SIG-M5 treated with dmso at 0.1 percent for 504 hours (cell line): ENCODE data around the gene PGK1.
"Not testable (repeated sequence)": the region's sequence is repeated elsewhere in the genome, so short reads cannot be mapped to it uniquely, and the experiment has no call there.

Source experiments
- DNase-seq: peaks from one replicate; lab custom pipeline; 2025; ENCODE audit not compliant: unreplicated experiment; lab: John Stamatoyannopoulos, UW

PGK1 gene

DNA sequence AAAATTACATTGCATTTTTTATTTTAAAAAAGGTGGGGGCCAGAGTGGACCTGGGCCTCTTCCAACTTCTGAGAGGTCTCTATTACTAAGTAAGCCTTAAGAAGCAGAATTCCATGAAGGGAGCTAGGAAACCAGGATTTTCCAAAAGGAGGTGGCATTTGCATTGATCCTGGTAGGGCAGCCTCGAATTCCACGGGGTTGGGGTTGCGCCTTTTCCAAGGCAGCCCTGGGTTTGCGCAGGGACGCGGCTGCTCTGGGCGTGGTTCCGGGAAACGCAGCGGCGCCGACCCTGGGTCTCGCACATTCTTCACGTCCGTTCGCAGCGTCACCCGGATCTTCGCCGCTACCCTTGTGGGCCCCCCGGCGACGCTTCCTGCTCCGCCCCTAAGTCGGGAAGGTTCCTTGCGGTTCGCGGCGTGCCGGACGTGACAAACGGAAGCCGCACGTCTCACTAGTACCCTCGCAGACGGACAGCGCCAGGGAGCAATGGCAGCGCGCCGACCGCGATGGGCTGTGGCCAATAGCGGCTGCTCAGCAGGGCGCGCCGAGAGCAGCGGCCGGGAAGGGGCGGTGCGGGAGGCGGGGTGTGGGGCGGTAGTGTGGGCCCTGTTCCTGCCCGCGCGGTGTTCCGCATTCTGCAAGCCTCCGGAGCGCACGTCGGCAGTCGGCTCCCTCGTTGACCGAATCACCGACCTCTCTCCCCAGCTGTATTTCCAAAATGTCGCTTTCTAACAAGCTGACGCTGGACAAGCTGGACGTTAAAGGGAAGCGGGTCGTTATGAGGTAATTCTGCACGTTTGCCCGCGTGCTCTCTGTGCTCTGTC lies at the start of gene PGK1:
Gene PGK1 (plus strand): TSS at position 626 of the 824 bp plus-strand sequence. CDS start 93 bp downstream, at position 719.
- peak; percentile 92 for DNase-seq

DNA sequence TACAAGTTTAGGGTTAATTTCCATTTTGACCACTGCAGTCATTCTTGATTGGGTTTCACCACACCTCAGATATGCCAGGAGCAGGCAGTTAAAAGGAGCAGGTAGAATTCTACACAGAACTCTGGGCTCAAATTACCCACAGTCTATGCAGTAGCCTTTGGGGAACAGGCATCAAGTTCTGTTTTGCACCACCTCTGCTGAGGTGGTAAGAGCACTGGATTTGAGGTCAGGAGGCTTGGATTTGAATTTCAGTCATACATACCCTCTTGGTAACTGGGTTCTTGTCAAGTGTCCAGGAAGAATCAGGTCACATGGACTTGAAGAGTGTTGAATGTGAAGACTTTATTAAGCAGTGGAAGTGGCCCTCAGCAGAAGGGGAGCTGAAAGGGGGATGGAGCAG lies 40.4 kb upstream of the PGK1 start:
- no peak for DNase-seq

DNA sequence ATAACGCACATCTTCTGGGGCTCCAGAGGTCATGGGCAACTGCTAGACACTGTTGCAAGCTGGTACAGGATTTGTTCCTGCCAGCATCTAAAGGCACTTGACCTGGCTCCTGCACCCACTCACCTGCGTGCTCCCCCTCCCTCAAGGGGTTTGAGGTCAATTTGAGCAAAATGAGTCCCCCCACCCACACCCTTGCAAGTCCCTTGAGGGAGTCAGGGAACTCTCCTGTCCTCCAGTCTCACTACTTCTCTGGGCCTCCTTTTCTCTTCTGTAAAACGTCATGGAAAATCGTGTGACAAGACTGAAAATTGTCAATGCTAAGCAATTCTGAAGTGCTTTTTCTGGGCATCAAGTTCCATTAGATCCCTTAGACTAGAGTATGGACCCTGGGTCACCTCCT lies 39.9 kb upstream of the PGK1 start:
- DNase-seq: no peak

DNA sequence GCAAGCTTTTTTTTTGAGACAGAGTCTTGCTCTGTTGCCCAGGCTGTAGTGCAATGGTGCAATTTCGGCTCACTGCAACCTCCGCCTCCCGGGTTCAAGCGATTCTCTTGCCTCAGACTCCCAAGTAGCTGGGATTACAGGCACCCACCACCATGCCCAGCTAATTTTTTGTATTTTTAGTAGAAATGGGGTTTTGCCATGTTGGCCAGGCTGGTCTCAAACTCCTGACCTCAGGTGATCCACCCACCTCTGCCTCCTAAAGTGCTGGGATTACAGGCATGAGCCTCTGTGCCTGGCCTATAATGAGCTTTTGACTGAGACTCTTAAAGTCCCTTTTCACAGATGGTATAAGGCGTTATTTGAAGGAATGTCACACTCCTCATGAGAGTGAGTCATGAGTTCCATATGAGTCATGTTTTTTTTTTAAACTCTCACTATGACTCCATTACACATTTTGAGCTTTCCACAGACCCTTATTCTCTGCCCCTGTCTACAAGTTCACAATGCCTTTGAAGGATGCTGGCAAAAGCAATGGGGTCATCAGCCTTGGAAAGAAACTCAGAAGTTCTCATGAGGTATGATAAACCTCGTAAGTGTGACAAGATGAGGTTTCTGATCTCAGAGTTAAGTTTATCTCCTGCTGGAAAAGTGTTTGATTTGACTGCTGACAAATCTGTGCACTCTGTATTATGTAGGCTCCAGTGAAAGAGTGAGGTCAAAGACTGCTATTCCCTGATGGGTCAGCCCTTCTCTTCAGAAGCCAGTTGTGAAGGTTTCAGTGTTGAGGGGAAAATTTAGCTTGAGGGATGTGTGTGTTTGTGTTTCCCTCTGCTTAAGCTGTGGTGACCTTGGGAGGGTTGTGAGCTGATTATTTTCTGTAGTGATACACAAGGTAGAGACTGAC lies 39.1 kb upstream of the PGK1 start:
- DNase-seq: peak; percentile 31

DNA sequence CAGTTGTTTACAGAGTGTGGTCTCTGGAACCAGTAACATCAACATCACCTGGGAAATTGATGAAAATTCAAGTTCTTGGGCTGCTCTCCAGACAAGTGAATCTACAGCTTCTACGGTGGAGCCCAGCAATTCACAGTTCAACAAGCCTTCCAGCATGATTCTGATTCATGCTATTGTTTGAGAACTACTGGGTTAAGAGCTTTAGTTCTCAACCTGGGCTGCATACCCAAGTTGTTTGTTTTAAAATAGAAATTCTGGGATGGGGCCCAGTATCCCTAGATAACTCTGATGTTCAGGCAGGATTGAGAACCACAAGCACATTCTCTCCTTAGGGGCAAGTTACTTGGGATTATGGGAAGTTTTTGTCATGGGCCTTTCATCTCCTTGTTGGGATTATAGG lies 37.9 kb upstream of the PGK1 start:
- no peak for DNase-seq

DNA sequence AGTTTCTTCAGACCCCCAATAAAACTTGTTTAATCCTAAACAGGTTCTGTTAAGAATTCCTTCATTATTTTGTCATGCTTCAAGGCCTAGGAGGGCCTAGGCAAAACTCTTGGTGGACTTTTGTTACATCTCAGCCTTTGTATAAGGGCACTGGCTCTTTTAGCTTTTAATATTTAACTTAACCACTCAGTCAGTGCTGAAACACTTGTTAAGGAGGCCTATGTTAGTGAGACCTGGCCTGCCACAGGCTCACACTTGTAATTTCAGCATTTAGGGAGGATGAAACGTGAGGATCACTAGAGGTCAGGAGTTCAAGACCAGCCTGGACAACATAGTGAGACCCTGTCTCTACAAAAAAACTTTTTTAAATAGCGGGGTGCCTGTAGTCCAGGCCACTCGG lies 32.7 kb upstream of the PGK1 start:
- no peak for DNase-seq

DNA sequence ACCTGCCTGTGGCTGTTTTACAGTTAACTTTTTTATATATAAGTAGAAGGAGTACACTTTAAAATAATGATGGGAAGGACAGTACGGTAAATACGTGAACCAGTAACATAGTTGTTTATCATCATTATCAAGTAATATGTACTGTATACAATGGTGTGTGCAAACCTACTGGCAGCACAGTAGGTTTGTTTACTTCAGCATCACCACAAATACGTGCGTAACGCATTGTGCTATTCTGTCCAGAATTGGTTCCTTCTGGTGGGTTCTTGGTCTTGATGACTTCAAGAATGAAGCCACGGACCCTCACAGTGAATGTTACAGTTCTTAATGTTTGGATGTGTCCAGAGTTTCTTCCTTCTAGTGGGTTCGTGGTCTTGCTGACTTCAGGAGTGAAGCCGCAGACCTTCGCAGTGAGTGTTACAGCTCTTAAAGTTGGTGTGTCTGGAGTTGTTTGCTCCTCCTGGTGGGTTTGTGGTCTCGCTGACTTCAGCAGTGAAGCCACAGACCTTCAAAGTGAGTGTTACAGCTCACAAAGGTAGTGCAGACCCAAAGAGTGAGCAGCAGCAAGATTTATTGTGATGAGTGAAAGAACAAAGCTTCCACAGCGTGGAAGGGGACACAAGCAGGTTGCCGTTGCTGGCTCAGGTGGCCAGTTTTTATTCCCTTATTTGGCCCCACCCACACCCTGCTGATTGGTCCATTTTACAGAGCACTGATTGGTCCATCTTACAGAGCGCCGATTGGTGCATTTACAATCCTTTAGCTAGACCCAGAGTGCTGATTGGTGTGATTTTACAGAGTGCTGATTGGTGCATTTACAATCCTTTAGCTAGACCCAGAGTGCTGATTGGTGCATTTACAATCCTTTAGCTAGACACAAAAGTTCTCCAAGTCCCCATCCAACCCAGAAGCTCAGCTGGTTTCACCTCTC lies 30.6 kb upstream of the PGK1 start:
- DNase-seq: not testable (repeated sequence)

DNA sequence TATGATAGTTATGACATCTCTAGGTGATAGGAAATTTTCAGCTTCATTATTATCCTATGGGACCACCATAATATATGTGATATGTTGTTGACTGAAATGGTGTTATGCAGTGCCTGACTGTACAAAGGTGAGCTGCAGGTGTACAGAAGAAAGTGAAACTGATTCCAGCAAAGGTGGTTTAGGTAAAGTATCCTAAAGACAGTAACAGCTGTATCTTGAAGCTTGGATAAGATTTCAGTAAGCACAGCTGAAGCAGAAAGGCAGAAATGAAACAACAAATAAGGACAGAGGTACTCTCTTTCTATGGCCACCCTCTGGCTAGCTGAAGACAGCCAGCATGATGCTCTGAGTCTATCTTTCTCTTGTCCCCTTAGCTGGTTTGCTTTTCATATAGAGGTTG lies 30.0 kb upstream of the PGK1 start:
- no peak for DNase-seq

DNA sequence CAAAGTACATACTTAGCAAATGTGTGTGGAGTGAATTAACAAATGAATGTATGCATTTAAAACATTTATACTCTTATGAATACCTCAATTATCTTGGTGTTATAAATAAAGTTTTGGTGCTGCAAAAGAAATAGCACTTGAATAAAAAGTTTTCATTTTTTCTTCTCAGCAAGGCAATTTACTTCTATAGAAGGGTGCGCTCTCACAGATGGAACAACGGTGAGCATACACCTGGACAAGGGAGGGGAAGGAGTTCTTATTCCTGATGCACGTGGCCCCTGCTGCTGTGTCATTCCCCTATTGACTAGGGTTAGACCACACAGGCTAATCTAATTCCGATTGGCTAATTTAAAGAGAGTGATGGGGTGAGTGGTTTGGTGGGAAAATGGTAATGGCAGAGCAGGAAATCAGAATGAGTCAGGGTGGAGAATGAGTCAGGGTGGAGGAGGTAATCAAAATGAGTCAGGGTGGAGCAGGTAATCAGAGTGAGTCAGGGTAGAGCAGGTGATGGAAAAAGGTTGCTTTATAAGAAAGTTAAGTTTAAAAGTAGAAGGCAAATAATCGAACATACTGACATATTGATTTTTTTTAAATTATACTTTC lies 28.2 kb upstream of the PGK1 start:
- DNase-seq: no peak

DNA sequence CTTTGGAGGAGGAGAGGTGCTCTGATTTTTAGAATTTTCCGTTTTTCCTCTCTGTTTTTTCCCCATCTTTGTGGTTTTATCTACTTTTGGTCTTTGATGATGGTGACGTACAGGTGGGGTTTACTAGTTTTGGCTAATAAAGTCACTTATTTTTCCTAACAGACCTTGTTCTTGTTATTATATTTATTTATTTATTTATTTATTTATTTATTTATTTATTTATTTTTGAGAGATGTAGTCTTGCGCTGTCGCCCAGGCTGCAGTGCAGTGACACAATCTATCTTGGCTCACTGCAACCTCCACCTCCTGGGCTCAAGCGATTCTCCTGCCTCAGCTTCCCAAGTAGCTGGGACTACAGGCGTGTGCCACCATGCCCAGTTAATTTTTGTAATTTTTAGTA lies 22.6 kb upstream of the PGK1 start:
- not testable (repeated sequence) for DNase-seq

DNA sequence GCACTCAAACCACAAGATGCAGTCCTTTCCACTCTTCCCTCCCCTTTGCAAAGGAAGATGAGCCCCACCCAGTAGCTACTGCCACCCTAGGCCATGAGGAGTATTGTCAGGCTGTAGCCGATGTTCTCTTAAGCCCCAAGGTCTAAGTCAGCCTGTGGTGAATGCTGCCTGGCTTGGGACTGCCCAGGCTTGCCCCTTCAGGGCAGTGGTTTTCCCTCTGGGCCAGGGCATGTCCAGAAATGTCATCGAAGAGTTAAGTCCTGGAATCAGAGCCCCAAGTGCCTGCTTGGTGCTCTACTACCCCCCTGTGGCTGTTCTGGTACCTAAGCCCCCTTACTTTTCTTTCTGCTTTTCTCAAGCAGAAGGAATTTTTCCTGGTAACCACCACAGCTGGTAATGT lies 11.8 kb upstream of the PGK1 start:
- peak; percentile 35 for DNase-seq

DNA sequence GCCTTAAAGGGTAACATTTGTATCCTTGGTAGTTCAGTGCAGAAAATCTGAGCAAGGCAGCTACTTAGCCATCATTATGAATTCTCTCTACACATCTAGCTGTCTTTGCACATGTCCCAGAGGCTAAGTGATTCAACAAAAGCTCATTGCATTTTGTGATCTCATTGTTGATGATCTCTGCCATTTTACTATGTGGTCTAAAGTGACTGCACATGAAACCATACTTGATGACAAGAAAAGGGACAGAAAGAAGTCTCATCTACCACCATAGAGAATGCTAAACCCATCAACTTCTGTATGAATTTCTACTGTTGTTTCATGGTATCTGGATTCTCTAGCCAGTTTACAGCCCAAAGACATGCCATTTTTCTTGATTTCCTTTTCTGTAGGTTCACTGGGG lies 5.9 kb upstream of the PGK1 start:
- DNase-seq: no peak

DNA sequence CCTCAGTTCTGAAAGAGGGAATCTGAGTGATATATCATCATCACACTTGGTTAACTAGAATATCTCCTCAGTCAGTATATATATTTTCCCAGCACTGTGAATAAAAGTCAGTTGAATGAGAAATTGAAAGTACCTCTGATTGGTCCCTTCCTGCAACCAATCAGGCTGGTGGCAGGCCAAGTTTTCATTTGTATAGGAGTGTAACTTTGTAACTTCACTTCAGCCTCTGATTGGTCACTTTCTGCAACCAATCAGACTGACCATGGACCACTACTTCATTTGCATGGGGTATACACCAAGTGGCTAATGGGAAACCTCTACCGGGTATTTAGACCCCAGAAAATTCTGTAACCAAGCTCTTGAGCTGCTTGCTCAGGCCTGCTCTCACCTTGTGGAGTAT lies 2.0 kb upstream of the PGK1 start:
- DNase-seq: no peak

DNA sequence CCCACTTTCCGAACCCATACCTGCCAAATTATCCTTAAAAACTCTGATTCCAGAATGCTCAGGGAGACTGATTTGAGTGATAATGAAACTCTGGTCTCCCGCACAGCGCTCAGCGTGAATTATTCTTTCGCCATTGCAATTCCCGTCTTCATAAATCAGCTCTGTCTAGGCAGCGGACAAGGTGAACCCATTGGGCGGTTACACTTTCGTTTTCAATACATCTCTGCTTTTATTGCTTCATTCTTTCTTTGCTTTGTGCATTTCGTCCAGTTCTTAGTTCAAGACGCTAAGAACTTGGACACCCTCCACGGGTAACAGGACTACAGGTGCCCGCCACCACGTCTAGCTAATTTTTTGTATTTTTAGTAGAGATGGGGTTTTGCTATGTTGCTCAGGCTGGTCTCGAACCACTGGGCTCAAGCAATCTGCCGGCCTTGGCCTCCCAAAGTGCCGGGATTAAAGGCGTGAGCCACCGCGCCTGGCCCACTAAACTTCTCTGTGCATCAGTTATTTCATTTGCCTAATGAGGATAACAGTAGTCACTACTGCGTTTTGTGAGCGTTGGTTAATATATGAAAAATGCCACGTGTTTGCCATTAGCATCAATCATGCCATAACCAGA lies 936 bp upstream of the PGK1 start:
- DNase-seq: no peak

DNA sequence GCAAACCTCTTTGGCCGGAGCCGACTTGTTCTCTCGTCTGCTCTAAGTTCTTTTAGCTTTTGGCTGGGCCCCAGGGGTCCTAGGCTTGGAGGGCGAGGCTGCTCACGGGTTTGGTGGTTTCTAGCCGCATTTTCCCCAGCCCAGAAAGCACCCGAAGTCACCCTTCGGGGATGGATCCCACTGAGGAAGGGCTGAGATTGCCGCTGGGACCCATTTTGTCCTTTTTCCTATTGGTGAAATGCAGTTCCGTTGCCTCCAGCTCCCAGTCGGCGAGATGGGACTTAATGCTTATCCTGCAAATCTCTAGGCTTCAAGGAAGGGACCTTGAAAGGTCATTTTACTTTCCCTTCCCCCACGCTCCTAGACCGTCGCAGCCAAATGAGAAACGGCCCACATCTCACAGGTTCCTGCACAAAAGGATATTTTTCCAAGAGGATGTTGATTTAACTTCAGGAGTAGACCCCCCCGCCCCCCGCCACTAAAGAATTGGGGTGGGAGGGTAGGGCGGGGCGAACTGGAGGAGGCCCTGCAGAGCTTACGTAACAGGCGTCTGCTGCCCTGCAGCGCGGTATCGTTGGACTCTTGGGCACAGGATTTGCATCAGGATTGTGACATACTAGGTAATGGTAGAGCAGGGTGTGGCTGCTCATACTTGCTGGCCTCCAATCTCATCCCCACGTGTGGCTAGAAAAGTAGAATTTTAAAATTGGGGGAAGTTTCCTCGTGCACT lies 564 bp downstream of the PGK1 start:
- DNase-seq: peak; percentile 88

DNA sequence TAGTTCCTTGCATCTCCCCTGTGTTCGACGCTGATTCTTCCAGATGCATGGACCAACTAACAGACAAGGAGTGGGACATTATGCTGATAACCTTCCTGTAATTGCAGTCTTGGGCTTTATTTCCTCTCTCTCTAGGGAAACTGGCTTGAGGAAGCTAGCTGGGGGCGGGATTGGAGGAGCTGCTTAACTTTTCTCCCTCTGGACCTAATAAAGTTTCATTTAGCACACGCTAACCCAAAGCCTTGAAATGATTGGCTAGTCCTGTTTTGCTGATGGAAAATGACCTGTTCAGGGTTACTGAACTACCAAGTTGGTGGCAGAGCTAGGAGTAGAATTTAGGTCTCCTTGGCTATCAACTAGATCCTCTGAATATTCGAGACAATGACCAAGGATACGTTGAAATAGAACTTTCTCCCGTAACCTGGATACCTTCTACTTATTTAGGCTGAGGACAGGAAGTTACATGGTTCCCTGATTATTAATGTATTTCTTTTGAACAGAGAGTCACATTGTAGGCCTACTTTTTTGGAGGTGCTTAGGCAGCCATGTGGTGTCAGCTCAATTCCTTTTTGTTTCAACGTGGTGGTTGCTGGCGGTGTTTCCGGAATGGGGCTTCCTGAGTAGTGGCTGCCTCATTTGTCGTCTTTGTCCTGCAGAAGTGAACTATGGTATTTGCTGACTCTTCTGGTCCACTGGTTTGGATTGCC lies 2.0 kb downstream of the PGK1 start:
- no peak for DNase-seq

DNA sequence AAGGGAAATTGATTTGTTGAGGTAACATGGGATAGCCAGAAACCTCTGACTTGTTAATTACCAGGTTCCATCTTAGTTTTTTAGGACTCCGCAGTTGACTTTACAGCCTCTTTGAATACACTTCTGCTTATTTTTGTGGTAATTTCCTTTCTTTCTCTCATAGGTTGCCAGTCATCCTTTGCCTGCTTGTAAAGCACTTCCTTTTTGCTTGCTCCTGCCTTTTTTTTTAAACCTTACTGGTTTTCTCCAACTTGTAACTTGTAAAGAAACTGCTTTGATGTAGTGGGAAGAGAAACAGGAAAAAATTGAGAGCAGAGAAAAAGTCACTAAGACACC lies 2.6 kb downstream of the PGK1 start:
- peak; percentile 46 for DNase-seq

DNA sequence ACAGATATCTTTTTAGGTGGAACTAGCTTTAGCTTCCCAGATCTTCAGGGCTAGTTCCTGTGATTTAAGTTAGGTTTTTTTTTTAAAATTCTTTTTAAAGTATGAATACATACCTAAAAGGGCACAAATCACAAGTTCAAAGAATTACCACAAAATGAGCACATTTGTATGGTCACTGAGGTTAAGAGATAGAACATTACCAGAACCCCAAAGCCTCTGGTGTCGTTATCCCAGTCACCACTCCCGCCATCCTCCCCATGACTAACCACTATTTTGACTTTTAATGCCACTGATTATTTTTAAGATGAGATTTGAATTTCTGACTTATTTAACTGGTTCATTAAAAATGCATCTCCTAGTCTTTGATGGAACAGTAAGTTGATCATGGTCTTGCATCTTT lies 5.4 kb downstream of the PGK1 start:
- DNase-seq: no peak
